HG03064 (cell line): ENCODE measurements around the gene SLC12A2.

Experiments
- ATAC-seq: cut with Tn5 transposase; IDR thresholded peaks from one replicate; pipeline ENCODE4 v1.9.1; 2021; ENCODE audit warnings: low read depth; ENCODE audit not compliant: unreplicated experiment

Gene SLC12A2

GRCh38 chr5:128093368-128093767, 9.8 kb downstream of the SLC12A2 start:
- no peak for ATAC-seq

GRCh38 chr5:128097224-128097623, 13.7 kb downstream of the SLC12A2 start:
- ATAC-seq = no peak

- ATAC-seq = no peak
Measured at GRCh38 chr5:128097781-128098180, 14.2 kb downstream of the SLC12A2 start.

GRCh38 chr5:128099944-128100343, 16.4 kb downstream of the SLC12A2 start:
- no peak for ATAC-seq

GRCh38 chr5:128100860-128101557, 17.4 kb downstream of the SLC12A2 start:
- ATAC-seq = no peak

- ATAC-seq = no peak
Measured at GRCh38 chr5:128101676-128102075, 18.1 kb downstream of the SLC12A2 start.

- no peak for ATAC-seq
Measured at GRCh38 chr5:128105203-128105602, 21.6 kb downstream of the SLC12A2 start.

- no peak for ATAC-seq
Measured at GRCh38 chr5:128109138-128109537, 25.6 kb downstream of the SLC12A2 start.

- ATAC-seq = no peak
Measured at GRCh38 chr5:128109766-128110165, 26.2 kb downstream of the SLC12A2 start.

- no peak for ATAC-seq
Measured at GRCh38 chr5:128111818-128112448, 28.4 kb downstream of the SLC12A2 start.

GRCh38 chr5:128116445-128116844, 32.9 kb downstream of the SLC12A2 start:
- ATAC-seq = no peak

GRCh38 chr5:128118214-128118613, 34.6 kb downstream of the SLC12A2 start:
- no peak for ATAC-seq

- no peak for ATAC-seq
Measured at GRCh38 chr5:128121651-128122050, 38.1 kb downstream of the SLC12A2 start.

GRCh38 chr5:128123936-128124335, 40.4 kb downstream of the SLC12A2 start:
- ATAC-seq = no peak

GRCh38 chr5:128126241-128126640, 42.7 kb downstream of the SLC12A2 start:
- ATAC-seq = no peak

- ATAC-seq = no peak
Measured at GRCh38 chr5:128132499-128132898, 48.9 kb downstream of the SLC12A2 start.

GRCh38 chr5:128135286-128135685, 51.7 kb downstream of the SLC12A2 start:
- no peak for ATAC-seq

GRCh38 chr5:128143911-128144310, 60.3 kb downstream of the SLC12A2 start:
- ATAC-seq = no peak

- no peak for ATAC-seq
Measured at GRCh38 chr5:128144491-128144890, 60.9 kb downstream of the SLC12A2 start.

- no peak for ATAC-seq
Measured at GRCh38 chr5:128146671-128147070, 63.1 kb downstream of the SLC12A2 start.

GRCh38 chr5:128154943-128155342, 71.4 kb downstream of the SLC12A2 start:
- ATAC-seq = no peak

- no peak for ATAC-seq
Measured at GRCh38 chr5:128155776-128156175, 72.2 kb downstream of the SLC12A2 start.
